Karpas-422 (cell line): ENCODE results near the gene UBASH3A. TPM values are rescaled to one million over a fixed set of nuclear protein-coding genes. Genes with fewer than 3 reads are reported as not detected.
"Not testable (repeated sequence)": the region's sequence is repeated elsewhere in the genome, so short reads cannot be mapped to it uniquely, and the experiment has no call there.

Source experiments
- DNase-seq: peaks from one replicate; pipeline ENCODE4 v3.0.0-alpha.2; 2015
- H2AFZ ChIP-seq: fragments of 200-600 bp; sonication (generic); 2 replicates; pipeline ENCODE4 v1.6.1; 2014; ENCODE audit warnings: antibody characterized with exemption, low read length, mixed read lengths
- H3K27ac ChIP-seq: fragments of 200-600 bp; sonication (generic); 2 replicates; pipeline ENCODE4 v1.5.1; 2014; ENCODE audit warnings: mild to moderate bottlenecking, low read length, moderate library complexity
- H3K27me3 ChIP-seq: fragments of 200-600 bp; sonication (generic); 2 replicates; pipeline ENCODE4 v1.6.1; 2014; ENCODE audit warnings: low read length, mixed read lengths
- H3K36me3 ChIP-seq: fragments of 200-600 bp; sonication (generic); 2 replicates; pipeline ENCODE4 v1.6.1; 2014; ENCODE audit warnings: low read length, mixed read lengths; ENCODE audit not compliant: insufficient read depth
- H3K4me1 ChIP-seq: fragments of 200-600 bp; sonication (generic); 2 replicates; pipeline ENCODE4 v1.6.1; 2014; ENCODE audit warnings: mild to moderate bottlenecking, low read length, mixed read lengths
- H3K4me2 ChIP-seq: fragments of 200-600 bp; sonication (generic); 2 replicates; pipeline ENCODE4 v1.6.1; 2014; ENCODE audit warnings: low read length, low read depth, mild to moderate bottlenecking; ENCODE audit not compliant: poor library complexity, severe bottlenecking
- H3K4me3 ChIP-seq: fragments of 200-600 bp; sonication (generic); 2 replicates; pipeline ENCODE4 v1.5.1; 2014; ENCODE audit warnings: mild to moderate bottlenecking, antibody characterized with exemption, low read length, mixed read lengths
- H3K79me2 ChIP-seq: fragments of 200-600 bp; sonication (generic); 2 replicates; pipeline ENCODE4 v1.6.1; 2014; ENCODE audit warnings: mild to moderate bottlenecking, low read length, mixed read lengths
- H3K9ac ChIP-seq: fragments of 200-600 bp; sonication (generic); 2 replicates; pipeline ENCODE4 v1.6.0; 2014; ENCODE audit warnings: low read length
- H3K9me2 ChIP-seq: fragments of 200-600 bp; sonication (generic), shearing (Covaris generic); replicated peaks from 2 replicates; pipeline ENCODE4 v1.6.0; 2014; ENCODE audit warnings: mild to moderate bottlenecking, low read length, moderate library complexity; ENCODE audit not compliant: insufficient read depth
- H3K9me3 ChIP-seq: fragments of 300-700, 200-600 bp; sonication (generic); 2 replicates; pipeline ENCODE4 v1.6.1; 2014; ENCODE audit warnings: low read length, mixed read lengths
- H4K20me1 ChIP-seq: fragments of 200-600 bp; sonication (generic); 2 replicates; pipeline ENCODE4 v1.6.1; 2014; ENCODE audit warnings: mild to moderate bottlenecking, antibody characterized with exemption, low read length, low read depth; ENCODE audit not compliant: insufficient read depth
- total RNA-seq: library from RNA; depleted of rRNA; stranded (reverse); fragments of >200 nt; shearing (Covaris generic); gene quantifications from 2 replicates; pipeline ENCODE4 v1.2.3, GENCODE V29; 2014; ENCODE audit warnings: low replicate concordance

Gene UBASH3A
- total RNA-seq, 1 experiment from 2014 or later = not detected

GRCh38 chr21:42404539-42404938 lies 837 bp downstream of the UBASH3A start:
- peaks cover 56% of the 10 kb centered on the region for H3K4me1 ChIP-seq
- H3K79me2 ChIP-seq = no peaks in the 10 kb centered on the region
- H3K9me3 ChIP-seq = peaks cover 7% of the 10 kb centered on the region
- H3K4me3 ChIP-seq = no peak overlapping the region
- H3K27ac ChIP-seq = no peak overlapping the region
- H3K9me2 ChIP-seq = no peaks in the 10 kb centered on the region
- H3K36me3 ChIP-seq = no peaks in the 10 kb centered on the region; the same call in 1 of the 2 replicates
- no peaks in the 10 kb centered on the region; the same call in 1 of the 2 replicates for H3K27me3 ChIP-seq
- H3K9ac ChIP-seq = no peak overlapping the region
- H2AFZ ChIP-seq = no peak overlapping the region
- no peak for DNase-seq
- H3K4me2 ChIP-seq = no peak overlapping the region
- H4K20me1 ChIP-seq = no peaks in the 10 kb centered on the region

GRCh38 chr21:42405064-42406013 lies 1.6 kb downstream of the UBASH3A start:
- no peak overlapping the region for H3K4me3 ChIP-seq
- no peaks in the 10 kb centered on the region; the same call in 1 of the 2 replicates for H3K27me3 ChIP-seq
- H3K36me3 ChIP-seq = no peaks in the 10 kb centered on the region; the same call in 1 of the 2 replicates
- no peaks in the 10 kb centered on the region for H4K20me1 ChIP-seq
- no peak overlapping the region for H3K27ac ChIP-seq
- peaks cover 56% of the 10 kb centered on the region for H3K4me1 ChIP-seq
- H3K9me2 ChIP-seq = no peaks in the 10 kb centered on the region
- no peaks in the 10 kb centered on the region for H3K79me2 ChIP-seq
- H3K9me3 ChIP-seq = peaks cover 7% of the 10 kb centered on the region
- no peak overlapping the region for H3K9ac ChIP-seq
- H3K4me2 ChIP-seq = no peak overlapping the region
- H2AFZ ChIP-seq = no peak overlapping the region
- DNase-seq = no peak

- peak; percentile 47 for DNase-seq
- no peaks in the 10 kb centered on the region for H3K79me2 ChIP-seq
- no peak overlapping the region for H3K4me2 ChIP-seq
- H3K36me3 ChIP-seq = no peaks in the 10 kb centered on the region; the same call in 1 of the 2 replicates
- H3K27me3 ChIP-seq = no peaks in the 10 kb centered on the region; the same call in 1 of the 2 replicates
- H3K9me2 ChIP-seq = no peaks in the 10 kb centered on the region
- no peak overlapping the region for H3K4me3 ChIP-seq
- peaks cover 7% of the 10 kb centered on the region for H3K9me3 ChIP-seq
- H3K9ac ChIP-seq = no peak overlapping the region
- H3K27ac ChIP-seq = no peak overlapping the region
- no peak overlapping the region for H2AFZ ChIP-seq
- peaks cover 48% of the 10 kb centered on the region for H3K4me1 ChIP-seq
- no peaks in the 10 kb centered on the region for H4K20me1 ChIP-seq
Measured at GRCh38 chr21:42406201-42406621, 2.5 kb downstream of the UBASH3A start.

GRCh38 chr21:42406866-42407265 lies 3.2 kb downstream of the UBASH3A start:
- H3K4me1 ChIP-seq = peaks cover 43% of the 10 kb centered on the region
- no peak overlapping the region for H3K4me3 ChIP-seq
- no peak for DNase-seq

GRCh38 chr21:42407476-42407875 lies 3.8 kb downstream of the UBASH3A start:
- Histone ChIP-seq H3K79me2 (no peaks in the 10 kb centered on the region), H3K9me3 (no peaks in the 10 kb centered on the region), H3K9me2 (no peaks in the 10 kb centered on the region), H4K20me1 (no peaks in the 10 kb centered on the region), H3K4me1 (peaks cover 38% of the 10 kb centered on the region), H3K36me3 (no peaks in the 10 kb centered on the region), H3K9ac (no peak overlapping the region), H3K27ac (no peak overlapping the region), H3K4me2 (peak overlapping the region; percentile 43), H2AFZ (no peak overlapping the region), H3K4me3 (no peak overlapping the region), H3K27me3 (no peaks in the 10 kb centered on the region)
- no peak for DNase-seq

More at GRCh38 chr21:42406866-42407265, 3.2 kb downstream of the UBASH3A start:
- Histone ChIP-seq H3K79me2 (no peaks in the 10 kb centered on the region), H2AFZ (no peak overlapping the region), H4K20me1 (no peaks in the 10 kb centered on the region), H3K27me3 (no peaks in the 10 kb centered on the region), H3K9me3 (peaks cover 3% of the 10 kb centered on the region), H3K9ac (no peak overlapping the region), H3K36me3 (no peaks in the 10 kb centered on the region), H3K27ac (no peak overlapping the region), H3K9me2 (no peaks in the 10 kb centered on the region), H3K4me2 (no peak overlapping the region)

- H3K4me3 ChIP-seq, H3K27ac ChIP-seq, H3K4me2 ChIP-seq, H3K36me3 ChIP-seq, H3K9me3 ChIP-seq, H3K9me2 ChIP-seq, H3K79me2 ChIP-seq, H4K20me1 ChIP-seq, H3K9ac ChIP-seq, H3K27me3 ChIP-seq, DNase-seq, H2AFZ ChIP-seq: not testable (repeated sequence)
- peaks cover 32% of the 10 kb centered on the region for H3K4me1 ChIP-seq
Measured at GRCh38 chr21:42408718-42409117, 5.0 kb downstream of the UBASH3A start.

GRCh38 chr21:42409366-42409765 lies 5.7 kb downstream of the UBASH3A start:
- H3K27ac ChIP-seq = no peak overlapping the region
- DNase-seq = no peak
- H3K9me3 ChIP-seq = no peaks in the 10 kb centered on the region
- no peaks in the 10 kb centered on the region for H3K27me3 ChIP-seq
- H4K20me1 ChIP-seq = no peaks in the 10 kb centered on the region
- no peak overlapping the region for H3K4me3 ChIP-seq
- H3K9me2 ChIP-seq = no peaks in the 10 kb centered on the region
- peaks cover 29% of the 10 kb centered on the region for H3K4me1 ChIP-seq
- no peaks in the 10 kb centered on the region for H3K79me2 ChIP-seq
- H3K9ac ChIP-seq = no peak overlapping the region
- no peak overlapping the region for H2AFZ ChIP-seq
- H3K36me3 ChIP-seq = no peaks in the 10 kb centered on the region
- no peak overlapping the region for H3K4me2 ChIP-seq

GRCh38 chr21:42411197-42411869 lies 7.6 kb downstream of the UBASH3A start:
- H2AFZ ChIP-seq = no peak overlapping the region
- DNase-seq = peak; percentile 77
- no peaks in the 10 kb centered on the region for H3K9me2 ChIP-seq
- H3K79me2 ChIP-seq = no peaks in the 10 kb centered on the region
- no peaks in the 10 kb centered on the region for H3K36me3 ChIP-seq
- H3K4me1 ChIP-seq = peaks cover 30% of the 10 kb centered on the region
- H3K27ac ChIP-seq = no peak overlapping the region
- H4K20me1 ChIP-seq = no peaks in the 10 kb centered on the region
- H3K27me3 ChIP-seq = no peaks in the 10 kb centered on the region
- no peak overlapping the region for H3K9ac ChIP-seq
- no peak overlapping the region for H3K4me2 ChIP-seq
- no peaks in the 10 kb centered on the region for H3K9me3 ChIP-seq
- no peak overlapping the region for H3K4me3 ChIP-seq
